Measurements from ENCODE around the gene PPFIBP1.
"Not testable (repeated sequence)": the region's sequence is repeated elsewhere in the genome, so short reads cannot be mapped to it uniquely, and the experiment has no call there.

Gene PPFIBP1

DNA sequence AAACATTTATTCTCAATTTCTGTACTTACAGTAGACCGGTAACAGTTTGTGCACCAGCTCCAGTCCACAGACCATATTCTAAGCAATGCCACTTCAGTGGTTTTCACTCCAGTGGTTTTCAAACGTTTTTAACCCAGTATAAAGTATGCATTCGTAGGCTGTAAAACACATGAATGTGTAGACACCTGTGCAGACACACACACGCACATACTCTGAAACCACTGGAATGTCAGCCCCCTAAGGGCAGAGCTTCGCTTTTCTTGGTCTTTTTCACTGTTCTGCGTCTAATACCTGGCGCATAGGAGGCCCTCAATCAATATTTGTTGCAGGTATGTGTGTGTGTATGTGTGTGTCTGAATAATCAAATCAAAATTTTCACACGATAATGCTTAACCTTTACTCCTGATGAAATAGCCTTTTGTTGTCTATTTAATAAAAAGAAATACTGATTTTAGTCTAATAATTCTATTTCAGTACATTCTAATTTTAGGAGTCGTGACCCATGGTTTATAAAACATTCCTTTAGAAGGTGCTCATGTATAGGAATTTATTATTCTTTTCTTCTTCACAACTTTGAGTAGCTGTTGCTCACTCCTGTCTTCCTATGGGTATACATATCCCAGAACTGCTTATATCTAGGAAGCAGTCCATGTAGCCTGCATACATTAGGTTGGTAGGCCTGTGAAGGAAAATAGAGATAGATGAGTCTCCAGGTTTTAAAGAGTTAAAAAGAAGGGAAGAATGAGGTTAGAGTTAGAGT lies 98.6 kb downstream of the PPFIBP1 start:
- DNase-seq (ENCODE audit: extremely low read depth, low read depth): no peak
- H3K4me3 ChIP-seq (replicated peaks; ENCODE audit: low read depth, low read length): no peak overlapping the region
- TF ChIP-seq, protein P1, sequence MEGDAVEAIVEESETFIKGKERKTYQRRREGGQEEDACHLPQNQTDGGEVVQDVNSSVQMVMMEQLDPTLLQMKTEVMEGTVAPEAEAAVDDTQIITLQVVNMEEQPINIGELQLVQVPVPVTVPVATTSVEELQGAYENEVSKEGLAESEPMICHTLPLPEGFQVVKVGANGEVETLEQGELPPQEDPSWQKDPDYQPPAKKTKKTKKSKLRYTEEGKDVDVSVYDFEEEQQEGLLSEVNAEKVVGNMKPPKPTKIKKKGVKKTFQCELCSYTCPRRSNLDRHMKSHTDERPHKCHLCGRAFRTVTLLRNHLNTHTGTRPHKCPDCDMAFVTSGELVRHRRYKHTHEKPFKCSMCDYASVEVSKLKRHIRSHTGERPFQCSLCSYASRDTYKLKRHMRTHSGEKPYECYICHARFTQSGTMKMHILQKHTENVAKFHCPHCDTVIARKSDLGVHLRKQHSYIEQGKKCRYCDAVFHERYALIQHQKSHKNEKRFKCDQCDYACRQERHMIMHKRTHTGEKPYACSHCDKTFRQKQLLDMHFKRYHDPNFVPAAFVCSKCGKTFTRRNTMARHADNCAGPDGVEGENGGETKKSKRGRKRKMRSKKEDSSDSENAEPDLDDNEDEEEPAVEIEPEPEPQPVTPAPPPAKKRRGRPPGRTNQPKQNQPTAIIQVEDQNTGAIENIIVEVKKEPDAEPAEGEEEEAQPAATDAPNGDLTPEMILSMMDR (IDR thresholded peaks at IDR 0.05; ENCODE audit: low read depth, low read length, missing control alignments): no peak

DNA sequence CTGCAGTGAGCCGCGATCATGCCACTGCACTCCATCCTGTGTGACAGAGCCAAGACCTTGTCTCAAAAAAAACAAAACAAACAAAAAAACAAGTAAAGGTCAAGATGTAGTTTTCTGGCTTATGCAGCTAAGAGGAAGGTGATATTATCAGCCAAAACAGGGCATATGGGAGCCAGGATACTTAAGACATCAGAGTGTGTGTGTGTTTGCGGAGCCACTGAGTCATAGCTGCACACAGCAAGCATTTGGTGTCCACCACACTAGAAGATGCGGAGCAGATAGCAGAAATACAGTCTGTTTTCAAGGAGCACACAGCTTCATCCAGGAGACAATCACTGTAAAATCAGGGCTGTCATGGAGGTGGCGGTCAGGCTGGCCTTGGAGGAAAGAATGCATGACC lies 99.6 kb downstream of the PPFIBP1 start:
- no peak for DNase-seq (ENCODE audit: extremely low read depth, low read depth)
- TF ChIP-seq, protein P1 (IDR thresholded peaks at IDR 0.05; ENCODE audit: low read depth, low read length, missing control alignments): no peak
- no peak overlapping the region for H3K4me3 ChIP-seq (replicated peaks; ENCODE audit: low read depth, low read length)

DNA sequence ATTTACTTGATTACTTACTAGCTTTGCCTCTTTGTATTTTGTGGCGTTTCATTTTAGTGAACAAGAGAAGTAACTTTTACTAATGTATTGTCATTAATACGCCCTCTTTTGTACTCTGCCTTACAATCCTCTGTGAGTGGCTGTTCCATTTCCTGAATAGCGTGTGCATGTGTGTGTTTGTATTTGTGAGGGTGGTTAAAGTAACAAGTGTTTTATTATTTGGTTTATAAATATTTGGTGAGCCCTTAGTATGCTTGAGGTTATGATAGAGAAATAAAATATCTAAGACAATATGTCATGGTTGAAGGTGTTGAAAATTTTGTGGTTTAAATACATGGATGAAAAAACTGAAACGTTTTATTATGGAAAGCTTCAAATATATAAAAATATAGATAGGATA lies 100.6 kb downstream of the PPFIBP1 start:
- DNase-seq (ENCODE audit: extremely low read depth, low read depth): no peak
- TF ChIP-seq, protein P1 (IDR thresholded peaks at IDR 0.05; ENCODE audit: low read depth, low read length, missing control alignments): no peak
- no peak overlapping the region for H3K4me3 ChIP-seq (replicated peaks; ENCODE audit: low read depth, low read length)

DNA sequence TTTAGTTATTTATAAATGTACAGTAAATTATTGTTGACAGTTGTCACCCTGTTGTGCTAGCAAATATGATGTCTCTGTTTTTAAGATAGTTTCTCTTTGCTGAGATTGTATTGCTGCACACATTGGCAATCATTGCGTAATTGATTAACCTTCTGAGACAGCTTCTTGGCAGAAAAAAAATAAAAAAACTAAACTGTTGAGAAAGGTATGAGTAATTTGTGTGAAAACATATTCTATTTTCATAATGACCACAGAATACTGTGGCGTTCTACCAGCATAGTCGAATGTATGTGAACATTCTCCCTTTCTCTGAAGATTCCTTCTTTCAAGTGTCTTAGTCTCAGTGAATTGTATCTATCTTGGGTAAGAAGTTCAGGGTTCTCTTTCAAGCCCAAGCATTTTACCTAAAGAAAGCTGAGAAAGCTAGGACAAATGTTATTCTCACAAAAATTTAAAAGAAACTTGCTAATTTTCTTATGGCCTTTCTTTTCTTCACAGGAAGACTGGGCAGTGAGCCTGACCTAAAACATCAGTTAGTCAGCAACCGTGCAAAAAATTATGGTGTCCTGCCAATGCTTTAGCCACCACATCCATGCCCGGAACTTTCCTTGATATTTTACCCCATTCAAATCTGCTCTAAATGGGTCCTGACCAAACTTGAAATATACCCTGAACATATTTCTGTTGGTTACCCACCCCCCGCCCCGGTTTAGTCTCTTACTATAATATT lies 103.3 kb downstream of the PPFIBP1 start:
- no peak overlapping the region for H3K4me3 ChIP-seq (replicated peaks; ENCODE audit: low read depth, low read length)
- TF ChIP-seq, protein P1 (IDR thresholded peaks at IDR 0.05; ENCODE audit: low read depth, low read length, missing control alignments): no peak
- DNase-seq (ENCODE audit: extremely low read depth, low read depth): no peak

DNA sequence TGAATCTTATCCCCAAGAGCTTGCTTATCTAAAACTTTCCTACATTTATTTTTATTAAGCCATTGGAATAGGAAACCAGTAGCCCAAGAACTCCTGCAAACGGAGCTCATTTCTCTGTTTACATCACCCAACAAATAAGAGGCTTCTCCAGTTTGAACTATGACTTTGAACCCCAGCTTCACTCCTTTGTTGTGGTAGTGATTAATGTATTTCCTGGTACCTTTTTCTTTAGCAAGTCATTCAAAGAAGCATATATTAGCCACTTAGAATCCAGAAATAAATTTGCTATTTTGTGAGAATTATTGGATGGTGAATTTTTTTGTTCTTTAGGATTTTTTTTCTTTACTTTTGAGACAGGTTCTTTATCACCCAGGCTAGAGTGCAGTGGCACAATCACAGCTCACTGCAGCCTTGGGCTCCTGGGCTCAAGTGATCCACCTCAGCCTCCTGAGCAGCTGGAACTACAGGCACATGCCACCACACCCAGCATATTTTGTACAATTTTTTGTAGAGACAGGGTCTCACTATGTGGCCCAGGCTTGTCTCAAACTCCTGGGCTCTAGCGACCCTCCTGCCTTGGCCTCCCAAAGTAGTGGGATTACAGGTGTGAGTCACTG lies 104.0 kb downstream of the PPFIBP1 start:
- H3K4me3 ChIP-seq (replicated peaks; ENCODE audit: low read depth, low read length); DNase-seq (ENCODE audit: extremely low read depth, low read depth): not testable (repeated sequence)

DNA sequence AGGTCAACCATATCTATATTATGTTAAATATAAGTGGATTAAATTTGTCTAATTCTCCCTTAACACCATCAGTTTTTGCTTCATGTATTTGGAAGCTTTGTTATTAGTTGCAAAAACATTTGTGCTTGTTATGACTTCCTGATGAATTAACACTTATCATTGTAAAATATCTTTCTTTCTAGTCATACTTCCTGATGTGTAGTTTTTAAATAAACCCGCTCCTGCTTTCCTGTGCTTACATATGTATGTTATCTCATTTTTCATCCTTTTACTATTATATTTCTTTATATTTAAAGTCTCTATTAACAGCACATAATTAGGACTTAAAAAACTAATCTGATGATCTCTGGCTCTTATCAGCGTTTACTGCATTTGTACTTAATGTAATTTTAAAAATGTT lies 106.2 kb downstream of the PPFIBP1 start:
- H3K4me3 ChIP-seq (replicated peaks; ENCODE audit: low read depth, low read length); DNase-seq (ENCODE audit: extremely low read depth, low read depth): not testable (repeated sequence)

DNA sequence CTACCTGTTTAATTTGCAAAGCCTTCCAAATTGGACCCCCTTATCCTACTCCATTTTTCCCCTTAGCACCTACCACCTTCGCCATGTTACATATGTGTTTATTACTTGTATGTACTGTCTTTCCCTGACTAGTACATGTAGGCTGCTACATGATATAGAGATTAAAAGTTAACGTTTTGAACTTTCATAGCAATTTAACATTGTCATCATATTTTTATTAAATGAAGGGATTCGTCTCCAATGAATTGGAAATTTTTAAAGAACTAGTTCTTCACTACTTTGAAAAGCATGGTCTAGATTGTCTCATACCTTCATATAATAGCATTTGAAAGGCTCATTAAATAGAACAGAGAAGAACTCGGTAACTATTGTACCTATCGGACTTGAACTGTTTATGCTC lies 107.4 kb downstream of the PPFIBP1 start:
- TF ChIP-seq, protein P1 (IDR thresholded peaks at IDR 0.05; ENCODE audit: low read depth, low read length, missing control alignments): no peak
- H3K4me3 ChIP-seq (replicated peaks; ENCODE audit: low read depth, low read length): no peak overlapping the region
- no peak for DNase-seq (ENCODE audit: extremely low read depth, low read depth)

Data from HFF-Myc (cell line).